ENCODE results near the gene TFG.
A peak's percentile ranks its signal among the peaks of the same experiment; 100 is the strongest.
"Not testable (repeated sequence)": the region's sequence is repeated elsewhere in the genome, so short reads cannot be mapped to it uniquely, and the experiment has no call there.

The TFG gene

DNA sequence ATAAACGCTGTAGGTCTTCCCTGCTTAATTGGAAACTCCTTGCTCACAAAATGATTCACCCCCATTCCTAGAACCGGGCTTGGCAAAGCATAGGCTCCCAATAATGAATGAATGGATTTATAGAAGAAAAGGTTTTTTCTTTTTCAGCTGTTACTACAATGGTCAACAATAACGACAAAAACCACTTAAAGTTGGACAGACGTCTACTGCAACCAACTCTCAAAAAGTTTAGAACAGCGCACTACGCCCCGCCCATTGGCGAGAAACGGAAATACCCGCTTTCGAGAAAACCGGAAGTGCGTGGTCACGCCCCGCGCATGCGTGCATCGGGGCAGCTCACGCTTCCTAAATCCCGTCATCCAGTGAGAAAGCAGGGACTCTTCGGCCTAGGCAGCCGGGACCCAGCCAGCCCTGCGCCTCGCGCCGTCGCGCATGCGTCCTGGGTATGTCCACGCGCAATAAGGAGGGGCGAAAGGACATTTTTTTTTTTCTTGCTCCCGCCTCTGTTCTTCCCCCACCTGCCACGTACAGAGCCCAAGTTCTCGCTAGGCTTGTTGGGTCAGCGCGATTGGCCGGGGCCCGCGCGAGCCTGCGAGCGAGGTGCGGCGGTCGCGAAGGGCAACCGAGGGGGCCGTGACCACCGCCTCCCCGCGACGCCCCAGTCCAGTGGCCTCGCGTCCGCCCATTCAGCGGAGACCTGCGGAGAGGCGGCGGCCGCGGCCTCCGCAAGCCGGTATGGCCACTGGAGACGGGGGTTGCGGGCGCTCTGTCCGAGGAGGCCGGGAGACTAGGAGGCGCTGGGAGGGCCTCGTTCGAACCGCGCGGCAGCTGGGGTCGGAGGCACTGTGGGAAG is at the start of gene TFG:
Gene TFG (plus strand): TSS at position 506 of the 853 bp plus-strand sequence. CDS start 4,192 bp downstream, outside the sequence.
- DNase-seq: peak; percentile 99

DNA sequence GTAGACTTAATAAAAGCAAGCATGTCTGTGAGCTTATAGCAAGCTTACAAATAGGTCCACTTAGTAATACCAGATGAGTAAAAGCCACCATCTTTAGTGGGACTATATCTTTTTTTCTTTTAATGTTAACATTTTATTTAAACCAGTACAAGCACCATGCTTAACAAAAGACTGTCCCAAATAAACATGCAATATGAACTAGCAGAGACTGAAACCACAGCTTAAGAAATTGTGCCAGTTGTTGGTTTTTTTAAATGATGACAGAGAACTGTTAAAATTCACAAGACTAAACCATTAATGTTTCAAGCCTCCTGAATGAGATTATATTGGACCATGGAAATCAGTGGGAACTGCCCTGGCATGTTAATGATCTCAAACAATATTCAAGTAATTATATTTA is 48.0 kb upstream of the TFG start:
- DNase-seq: not testable (repeated sequence)

DNA sequence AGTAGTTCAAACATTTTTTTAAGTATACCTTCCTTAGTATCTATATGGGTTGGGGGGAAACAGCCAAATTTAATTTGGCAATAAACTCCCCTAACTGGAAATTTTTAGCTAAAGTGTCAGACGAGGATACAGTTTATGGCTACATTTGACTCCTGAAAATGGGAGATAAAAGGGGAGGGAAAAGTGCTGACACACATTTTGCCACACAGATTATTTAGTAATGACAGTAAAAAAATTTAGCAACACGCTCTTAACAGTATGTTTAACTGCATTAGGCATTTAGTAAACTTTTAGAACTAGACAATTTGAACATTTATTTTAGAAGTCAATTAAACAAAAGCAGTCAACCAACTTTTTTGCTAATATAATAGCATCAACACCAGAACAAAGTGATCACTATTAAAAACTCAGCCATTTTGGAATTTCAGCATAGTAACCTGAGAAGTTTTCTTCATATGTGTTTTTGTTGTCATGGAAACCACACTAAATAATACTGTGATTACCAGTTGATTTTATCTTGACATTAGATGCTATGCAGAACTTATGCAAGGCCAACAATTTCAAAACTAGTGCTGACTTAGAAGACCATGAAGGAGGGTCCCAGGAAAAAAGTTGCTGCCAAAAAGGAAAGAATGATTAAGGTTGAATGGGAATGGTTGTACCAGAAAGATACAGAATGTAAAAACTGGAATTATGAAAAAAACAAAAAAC is 47.0 kb upstream of the TFG start:
- no peak for DNase-seq

DNA sequence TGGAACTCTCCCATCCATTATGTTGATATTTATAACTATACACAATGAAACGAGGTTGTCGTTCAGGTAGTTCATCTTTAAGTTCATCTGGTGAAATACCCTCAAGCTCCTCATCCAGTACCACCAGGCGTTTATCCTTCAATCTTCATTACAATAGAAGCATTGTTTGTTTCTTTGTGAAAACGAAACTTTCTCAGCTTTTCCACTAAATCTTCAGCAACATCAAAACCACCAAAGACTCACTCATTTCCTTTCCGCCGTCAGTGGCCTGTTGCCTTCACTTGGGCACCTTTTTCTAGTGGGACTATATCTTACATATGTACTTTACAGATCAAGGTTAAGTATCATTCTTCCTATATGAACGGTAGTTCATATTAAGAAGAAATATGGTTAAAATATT is 44.1 kb upstream of the TFG start:
- DNase-seq: no peak

DNA sequence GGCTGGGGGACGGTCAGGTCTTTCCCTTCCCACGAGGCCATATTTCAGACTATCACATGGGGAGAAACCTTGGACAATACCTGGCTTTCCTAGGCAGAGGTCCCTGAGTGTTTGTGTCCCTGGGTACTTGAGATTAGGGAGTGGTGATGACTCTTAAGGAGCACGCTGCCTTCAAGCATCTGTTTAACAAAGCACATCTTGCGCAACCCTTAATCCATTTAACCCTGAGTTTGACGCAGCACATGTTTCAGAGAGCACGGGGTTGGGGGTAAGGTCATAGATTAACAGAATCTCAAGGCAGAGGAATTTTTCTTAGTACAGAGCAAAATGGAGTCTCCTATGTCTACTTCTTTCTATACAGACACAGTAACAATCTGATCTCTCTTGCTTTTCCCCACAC is 42.6 kb upstream of the TFG start:
- peak; percentile 8 for DNase-seq

DNA sequence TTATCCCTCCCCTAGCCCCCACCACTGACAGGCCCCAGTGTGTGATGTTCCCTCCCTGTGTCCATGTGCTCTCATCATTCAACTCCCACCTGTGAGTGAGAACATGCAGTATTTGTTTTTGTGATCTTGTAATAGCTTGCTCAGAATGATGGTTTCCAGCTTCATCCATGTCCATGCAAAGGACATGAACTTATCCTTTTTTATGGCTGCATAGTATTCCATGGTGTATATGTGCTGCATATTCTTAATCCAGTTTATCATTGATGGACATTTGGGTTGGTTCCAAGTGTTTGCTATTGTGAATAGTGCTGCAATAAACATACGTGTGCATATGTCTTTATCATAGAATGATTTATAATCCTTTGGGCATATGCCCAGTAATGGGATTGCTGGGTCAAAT is 42.0 kb upstream of the TFG start:
- not testable (repeated sequence) for DNase-seq

DNA sequence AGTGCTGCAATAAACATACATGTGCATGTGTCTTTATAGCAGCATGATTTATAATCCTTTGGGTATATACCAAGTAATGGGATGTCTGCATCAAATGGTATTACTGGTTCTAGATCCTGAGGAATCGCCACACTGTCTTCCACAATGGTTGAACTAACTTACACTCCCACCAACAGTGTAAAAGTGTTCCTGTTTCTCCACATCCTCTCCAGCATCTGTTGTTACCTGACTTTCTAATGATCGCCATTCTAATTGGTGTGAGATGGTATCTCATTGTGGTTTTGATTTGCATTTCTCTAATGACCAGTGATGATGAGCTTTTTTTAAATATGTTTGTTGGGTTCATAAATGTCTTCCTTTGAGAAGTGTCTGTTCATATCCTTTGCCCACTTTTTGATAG is 38.3 kb upstream of the TFG start:
- not testable (repeated sequence) for DNase-seq

DNA sequence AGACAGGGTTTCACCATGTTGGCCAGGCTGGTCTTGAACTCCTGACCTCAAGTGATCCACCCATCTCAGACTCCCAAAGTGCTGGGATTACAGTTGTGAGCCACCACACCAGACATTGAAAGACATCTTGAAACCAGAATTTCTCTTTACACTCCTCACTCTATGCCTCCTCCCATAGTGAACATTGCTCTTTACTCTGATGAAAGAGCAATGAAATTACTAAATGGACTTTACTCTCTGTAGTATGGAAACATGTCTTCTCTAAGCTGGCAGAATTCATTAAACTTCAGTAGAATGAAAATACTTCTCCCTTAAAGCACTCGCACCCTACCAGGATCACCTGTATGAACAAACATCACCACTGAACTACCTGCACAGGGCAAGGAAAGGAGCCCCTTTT is 27.8 kb upstream of the TFG start:
- DNase-seq: no peak

DNA sequence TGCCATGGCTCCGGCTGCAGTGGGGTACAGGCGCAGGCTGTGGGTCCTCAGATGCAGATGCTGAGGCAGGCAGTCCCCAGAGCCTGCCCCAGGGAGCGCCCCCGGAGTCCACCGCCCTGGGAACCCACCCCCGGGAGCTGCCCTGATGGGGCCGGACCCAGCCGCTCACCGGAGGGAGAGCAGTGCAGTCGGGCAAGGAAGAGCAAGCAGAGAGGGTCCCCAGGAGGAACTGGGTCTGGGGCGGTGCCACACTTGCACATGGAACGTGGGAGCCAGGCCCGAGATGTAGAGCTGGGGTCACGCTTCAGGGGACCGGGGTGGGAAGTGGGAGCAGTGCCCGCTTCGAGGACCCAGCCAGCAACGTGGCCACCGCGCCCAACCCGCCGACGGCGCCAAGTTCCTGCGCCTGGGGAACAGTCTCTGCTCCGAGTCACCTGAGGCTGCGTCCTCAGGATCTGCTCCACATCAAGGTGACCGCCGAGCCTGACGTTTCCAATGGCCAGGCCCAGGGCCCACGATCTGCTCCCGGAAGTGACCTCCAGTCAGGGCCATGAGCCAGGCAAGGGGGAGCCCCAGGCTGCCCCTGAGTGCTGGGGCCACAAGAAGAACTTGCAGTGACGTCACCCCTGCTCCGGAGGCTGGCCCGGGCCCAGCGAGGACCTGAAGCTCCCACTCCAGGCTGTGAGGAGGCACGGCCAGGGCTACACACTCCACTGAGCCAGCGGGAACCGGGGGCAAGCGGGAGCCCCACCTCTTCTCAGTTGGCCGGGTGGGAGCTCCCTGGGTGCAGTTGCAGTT is 27.0 kb upstream of the TFG start:
- DNase-seq: peak; percentile 40

DNA sequence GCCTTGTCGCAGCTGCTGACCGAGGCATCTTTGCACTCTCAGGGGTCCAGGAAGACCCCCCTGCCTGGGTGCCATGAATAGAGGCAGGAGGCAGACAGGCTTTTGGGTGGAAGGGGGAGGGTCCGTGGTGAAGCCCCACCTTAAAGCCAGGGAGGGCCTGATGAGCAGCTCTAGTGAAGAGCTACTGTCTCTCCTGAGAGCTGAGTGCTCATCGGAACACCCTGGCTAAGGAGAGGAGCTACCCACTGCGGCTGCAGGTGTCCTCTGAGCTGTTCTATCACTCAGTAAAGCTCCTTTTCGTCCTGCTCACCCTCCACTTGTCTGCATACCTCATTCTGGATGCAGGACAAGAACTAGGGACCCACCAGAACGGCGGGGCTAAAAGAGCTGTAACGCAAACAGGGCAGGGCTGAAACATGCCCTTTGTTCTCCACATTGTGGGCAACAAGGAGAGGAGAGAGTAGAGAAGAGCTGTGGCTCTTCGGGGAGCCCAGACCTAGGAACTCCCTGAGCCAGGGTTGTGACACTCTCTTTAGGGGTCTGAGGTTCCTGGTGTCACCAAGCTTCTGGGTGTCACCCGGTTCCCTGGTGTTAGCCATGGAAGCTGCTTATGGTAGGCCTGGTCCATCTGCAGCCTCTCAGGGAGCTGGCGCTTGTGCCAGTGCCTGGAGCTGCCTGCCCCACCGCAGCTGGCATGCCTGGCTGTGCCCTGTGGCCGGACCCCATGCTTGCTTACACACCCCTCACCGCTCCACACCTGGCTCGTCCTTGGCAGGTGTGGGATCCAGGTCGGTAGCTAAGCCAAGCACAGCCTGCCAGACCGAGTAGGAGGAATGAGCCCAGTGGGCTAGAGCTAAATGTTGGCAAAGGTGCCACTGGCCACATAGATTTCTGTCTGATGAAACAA is 26.2 kb upstream of the TFG start:
- DNase-seq: no peak

DNA sequence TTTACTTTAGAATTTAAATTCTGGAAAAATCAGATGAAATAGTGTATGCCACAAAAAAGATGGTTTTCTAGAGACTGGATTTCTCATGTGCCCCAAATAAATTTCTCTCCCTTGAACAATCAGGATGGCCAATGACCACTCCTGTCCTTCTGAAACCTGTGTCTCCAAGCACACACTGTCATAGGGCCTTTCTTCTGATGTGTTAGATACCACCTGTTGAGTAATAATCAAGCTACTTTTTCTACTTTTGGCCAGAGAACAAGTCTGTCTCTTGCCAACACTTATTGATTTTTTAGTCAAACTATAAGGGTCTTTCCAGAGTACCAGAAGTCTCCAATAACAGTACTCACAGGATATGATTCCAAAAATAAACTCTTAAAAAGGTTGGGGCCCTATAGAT is 16.1 kb upstream of the TFG start:
- DNase-seq: no peak

DNA sequence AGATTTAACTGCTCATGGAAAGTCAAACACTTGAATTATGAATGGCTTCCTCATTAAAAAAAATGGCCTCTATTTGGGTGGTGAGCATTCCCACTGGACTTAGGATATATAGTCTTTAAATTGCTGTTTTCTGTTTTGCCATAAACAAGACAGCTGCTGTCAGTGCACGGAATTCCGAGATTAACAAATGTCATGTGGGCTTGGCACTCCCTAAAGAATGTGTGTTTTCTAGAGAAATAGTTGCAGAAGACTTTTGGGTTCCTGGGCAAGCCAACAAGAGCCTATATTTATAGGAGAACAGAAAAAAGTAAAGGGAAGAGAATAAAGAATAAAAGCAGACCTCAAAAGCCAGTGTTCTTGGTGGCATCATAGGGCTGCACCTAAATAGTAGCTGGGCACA is 13.6 kb upstream of the TFG start:
- DNase-seq: no peak

DNA sequence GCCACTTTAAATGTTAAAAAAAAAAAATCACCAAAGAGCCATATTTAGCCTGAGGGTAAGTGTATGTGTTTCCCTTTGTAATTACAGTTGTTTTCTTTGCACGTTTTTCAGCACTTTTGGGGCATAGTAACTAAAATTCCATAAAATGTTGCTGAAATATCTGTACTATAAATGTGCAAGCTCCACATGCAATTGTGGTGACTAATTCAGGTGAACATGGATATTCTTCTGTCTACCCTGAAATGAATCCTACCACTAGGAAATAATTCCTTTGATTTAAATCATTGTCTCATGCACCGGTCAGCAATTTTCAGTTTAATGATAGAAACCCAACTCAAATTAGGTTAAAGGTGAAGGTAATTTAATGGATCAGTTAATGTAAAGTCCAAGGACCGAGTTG is 13.1 kb upstream of the TFG start:
- DNase-seq: no peak

DNA sequence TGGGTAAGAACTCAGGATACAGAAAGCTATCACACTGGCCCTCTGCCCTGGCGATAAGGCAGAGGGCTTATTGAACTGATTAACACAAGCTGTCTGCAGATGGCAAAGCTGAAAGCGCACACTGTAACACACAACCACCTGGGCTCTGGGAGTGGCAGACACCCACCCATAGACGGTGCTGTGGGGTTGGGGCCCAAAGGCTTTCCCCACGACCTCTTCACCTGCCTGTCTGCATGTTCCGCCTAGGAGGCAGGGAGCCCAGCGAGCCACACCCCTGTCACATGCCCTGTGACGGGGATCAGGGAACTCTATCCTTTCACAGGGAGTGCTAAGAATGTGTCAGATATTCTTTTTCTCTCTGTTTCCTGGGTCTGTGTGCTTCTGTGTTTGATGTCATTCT is 12.1 kb upstream of the TFG start:
- DNase-seq: no peak

DNA sequence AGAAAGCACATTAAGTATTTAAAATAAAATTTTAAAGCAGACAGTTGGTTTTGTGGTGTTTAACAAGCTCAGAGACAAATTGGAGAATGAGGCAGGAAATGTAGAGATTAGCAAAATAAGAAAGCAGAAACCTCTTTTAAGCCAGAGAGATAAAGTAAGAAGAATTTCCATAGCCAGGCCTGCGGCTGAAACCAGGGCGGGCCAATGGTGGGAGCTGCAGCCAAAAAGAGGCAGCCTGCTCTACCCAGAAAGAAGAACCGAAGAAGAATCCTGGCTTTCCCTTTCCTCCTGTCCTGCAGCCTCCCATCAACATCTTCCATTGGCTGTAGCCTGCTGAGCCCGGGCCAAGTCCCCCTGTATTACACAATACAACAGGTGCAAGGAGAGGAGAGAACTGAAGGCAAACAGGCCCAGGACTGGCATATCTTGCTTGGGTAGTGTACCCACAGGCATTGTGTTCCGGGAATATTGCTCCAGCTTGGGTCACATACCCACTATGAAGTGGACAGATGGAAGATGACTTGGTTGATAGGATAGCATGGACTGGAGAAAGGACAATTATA is 11.5 kb upstream of the TFG start:
- no peak for DNase-seq

DNA sequence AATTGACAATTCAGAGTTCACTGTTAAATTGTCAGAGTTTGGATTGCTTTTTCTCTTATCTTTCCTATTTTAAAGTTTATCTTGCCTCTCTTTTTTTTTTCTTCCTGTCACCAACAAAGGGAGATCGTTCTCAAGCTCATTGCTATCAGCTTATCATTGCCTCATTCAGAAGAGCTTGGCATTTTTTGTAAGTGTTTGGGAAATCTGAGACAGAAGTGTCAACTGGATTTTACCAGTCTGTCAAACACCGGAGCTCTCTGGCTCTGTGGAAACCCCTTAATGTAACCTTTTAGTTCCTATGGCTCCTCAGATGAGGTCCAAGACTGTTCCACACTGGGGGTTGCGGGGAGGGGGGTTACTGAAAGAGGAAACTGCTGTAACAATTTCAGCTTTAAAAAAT is 10.6 kb upstream of the TFG start:
- DNase-seq: no peak

DNA sequence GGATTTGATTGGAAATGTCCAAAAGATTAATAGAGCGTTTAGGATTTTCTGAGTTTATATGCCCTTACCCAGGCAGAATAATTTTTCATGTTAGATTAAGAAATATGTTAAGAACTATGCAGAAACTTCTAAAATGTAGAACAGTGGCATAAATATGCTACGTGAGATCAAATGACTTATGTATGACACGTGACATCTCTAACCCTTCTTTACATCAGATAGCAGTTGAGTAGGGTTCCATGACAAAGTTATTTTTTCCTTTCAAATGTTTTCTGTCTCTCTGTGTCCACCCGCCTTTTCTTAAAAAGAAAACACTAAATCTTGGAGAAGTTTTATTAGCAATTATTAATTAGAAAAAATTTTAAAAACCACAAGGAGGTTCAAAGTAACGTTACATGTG is 8.6 kb upstream of the TFG start:
- no peak for DNase-seq

DNA sequence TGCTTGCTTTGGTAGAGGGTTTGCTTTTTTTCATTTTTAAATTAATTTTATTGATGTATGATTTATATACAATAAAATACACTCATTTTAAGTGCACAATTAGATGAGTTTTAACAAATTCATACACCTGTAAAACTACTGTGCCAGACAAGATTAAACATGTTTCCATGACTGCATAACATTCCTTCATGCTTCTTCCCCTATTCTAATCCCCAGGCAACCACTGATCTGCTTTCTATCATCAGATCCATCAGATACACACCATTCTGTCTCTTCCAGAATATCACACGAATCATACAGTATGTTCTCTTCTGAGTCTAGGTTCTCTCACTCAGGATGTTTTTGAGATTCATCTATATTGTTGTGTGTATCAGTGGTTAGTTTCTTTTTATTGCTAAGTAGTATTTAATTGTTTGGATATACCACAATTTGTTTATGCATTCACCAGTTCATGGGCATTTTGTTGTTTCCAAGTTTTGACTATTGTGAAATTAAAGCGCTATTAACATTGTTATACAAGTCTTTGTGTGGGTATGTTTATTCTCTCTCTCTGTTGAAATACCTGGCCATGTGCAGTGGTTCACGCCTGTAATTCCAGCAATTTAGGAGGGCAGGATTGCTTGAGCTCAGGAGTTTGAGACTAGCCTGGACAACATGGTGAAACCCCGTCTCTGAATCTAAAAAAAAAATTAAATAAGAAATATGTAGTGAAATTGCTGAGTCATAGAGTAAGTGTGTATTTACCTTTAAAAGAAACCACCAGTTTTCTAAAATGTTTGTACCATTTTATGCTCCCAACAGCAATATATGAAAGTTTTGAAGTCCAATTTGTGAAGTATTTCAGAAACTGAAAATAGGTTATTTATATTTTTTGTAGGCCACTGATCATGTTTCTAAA is 7.0 kb upstream of the TFG start:
- no peak for DNase-seq

DNA sequence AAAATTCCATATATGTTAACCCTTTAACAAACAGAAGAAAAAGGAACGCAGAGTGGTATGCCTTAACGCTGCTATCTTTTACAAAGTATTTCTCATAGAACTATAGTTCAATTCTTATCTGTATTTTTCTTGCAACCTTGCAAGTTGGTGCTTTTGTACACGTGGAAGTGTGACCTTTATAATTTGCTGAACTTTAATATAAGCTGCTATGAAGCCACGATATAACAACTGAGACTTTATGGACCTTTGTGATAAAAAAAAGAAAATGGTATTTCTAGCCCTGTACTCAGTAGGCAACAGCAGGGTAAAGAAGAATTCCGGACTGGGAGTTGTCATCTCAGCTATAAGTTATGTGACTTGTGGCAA is 6.3 kb upstream of the TFG start:
- DNase-seq: no peak

DNA sequence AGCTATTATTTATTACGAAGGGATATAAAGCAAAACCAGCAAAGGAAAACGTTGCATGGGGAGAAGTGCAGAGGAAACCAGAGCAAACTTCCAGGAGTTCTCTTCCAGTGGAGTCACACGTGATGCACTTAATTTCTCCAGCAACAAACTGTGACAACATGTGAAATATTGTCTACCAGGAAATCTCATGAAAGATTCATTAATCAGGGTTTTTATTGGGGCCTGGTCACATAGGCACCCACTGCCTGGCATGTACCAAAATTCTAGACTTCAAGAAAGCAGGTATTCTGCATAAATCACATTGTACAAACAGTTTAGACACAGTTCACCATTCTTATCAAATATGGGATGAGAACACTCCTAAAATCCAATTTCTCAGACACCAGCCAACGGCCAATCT is 5.4 kb upstream of the TFG start:
- no peak for DNase-seq

DNA sequence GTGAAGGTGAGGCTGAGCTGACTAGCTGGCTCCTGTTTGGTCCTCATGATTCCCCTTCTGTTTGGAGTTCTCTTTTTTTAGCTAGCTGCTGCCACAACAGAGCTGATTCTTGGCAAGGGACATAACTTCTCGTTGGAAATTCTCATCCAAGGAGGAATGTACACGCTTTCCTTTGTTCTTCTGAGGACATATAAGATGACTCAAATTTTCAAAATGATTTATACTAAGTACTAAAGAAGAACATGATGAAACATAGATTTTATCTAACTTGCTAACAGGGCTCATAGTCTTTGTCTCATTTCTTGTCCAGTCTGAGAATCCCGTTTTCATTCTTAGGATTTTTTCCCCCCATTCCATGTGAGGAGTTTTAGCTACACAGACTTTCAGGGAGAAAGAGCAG is 2.9 kb upstream of the TFG start:
- DNase-seq: peak; percentile 14
